Right lobe of liver (tissue), 4 donors: ENCODE data around the gene FIZ1.

Experiments
- POLR2A ChIP-seq: fragments of 450-650 bp; IDR thresholded peaks from one replicate; pipeline ENCODE4 v1.6.1; 2017; ENCODE audit warnings: antibody characterized with exemption, mild to moderate bottlenecking
- TF ChIP-seq, protein P1 (sequence below), 4 donors: fragments of 200-600 bp in 3 of 4; fragments of 450-650 bp in 1 of 4; IDR thresholded peaks; one replicate each; pipeline versions ENCODE4 v1.5.1 to v1.8.0; 2016 to 2022; ENCODE audit warnings: antibody characterized with exemption in 4 of 4, mild to moderate bottlenecking in 2 of 4
- donor health status: DM: no; HTN: no; CAD: no.
- donor health status: DM: no; HTN: no; CAD: no.
- donor health status: DM: no; HTN: yes; CAD: no.

DNA sequence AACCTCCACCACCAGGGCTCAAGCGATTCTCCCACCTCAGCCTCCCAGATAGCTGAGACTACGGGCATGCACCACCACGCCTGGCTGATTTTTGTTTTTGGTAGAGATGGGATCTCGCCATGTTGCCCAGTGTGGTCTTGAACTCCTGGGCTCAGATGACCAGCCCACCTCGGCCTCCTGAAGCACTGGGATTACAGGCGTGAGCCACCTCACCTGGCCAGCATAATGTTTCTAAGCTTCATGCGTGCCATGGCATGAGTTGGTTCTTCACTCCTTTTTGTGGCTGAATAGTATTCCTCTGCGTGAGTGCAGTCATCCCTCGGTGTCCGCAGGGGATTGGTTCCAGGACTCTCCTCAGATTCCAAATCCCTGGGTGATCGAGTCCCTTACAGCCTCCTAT is 14.4 kb downstream of the FIZ1 start:
- TF ChIP-seq, protein P1, sequence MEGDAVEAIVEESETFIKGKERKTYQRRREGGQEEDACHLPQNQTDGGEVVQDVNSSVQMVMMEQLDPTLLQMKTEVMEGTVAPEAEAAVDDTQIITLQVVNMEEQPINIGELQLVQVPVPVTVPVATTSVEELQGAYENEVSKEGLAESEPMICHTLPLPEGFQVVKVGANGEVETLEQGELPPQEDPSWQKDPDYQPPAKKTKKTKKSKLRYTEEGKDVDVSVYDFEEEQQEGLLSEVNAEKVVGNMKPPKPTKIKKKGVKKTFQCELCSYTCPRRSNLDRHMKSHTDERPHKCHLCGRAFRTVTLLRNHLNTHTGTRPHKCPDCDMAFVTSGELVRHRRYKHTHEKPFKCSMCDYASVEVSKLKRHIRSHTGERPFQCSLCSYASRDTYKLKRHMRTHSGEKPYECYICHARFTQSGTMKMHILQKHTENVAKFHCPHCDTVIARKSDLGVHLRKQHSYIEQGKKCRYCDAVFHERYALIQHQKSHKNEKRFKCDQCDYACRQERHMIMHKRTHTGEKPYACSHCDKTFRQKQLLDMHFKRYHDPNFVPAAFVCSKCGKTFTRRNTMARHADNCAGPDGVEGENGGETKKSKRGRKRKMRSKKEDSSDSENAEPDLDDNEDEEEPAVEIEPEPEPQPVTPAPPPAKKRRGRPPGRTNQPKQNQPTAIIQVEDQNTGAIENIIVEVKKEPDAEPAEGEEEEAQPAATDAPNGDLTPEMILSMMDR (IDR thresholded peaks at IDR 0.05) = no peak
- no peak for TF ChIP-seq POLR2A
